Lower leg skin (tissue), 3 donors: ENCODE data around the gene PLEKHM3.

ENCODE experiments used
- CTCF ChIP-seq, 3 donors: fragments of 450-650 bp; IDR thresholded peaks; one replicate each; pipeline ENCODE4 v1.5.1; 2016; ENCODE audit warnings: antibody characterized with exemption in 3 of 3, mild to moderate bottlenecking in 3 of 3, moderate library complexity in 2 of 3
- POLR2A ChIP-seq, 2 donors: fragments of 450-650 bp; IDR thresholded peaks; one replicate each; pipeline ENCODE4 v1.6.1; 2016 to 2017; ENCODE audit warnings: antibody characterized with exemption in 2 of 2, mild to moderate bottlenecking in 1 of 2, moderate library complexity in 1 of 2

- TF ChIP-seq POLR2A (IDR thresholded peaks at IDR 0.05) (no peak), CTCF (IDR thresholded peaks at IDR 0.05) (no peak)
Observed at GRCh38 chr2:208046686-208047085, 21.4 kb upstream of the PLEKHM3 start.
